Measurements from ENCODE around the gene VWCE. TPM values are rescaled to one million over a fixed set of nuclear protein-coding genes. Genes with fewer than 3 reads are reported as not detected.

VWCE gene
- total RNA-seq, 1 donor from 2014 or later = 5.1 TPM

- Mint-ChIP-seq H3K27ac (no peak overlapping the region), H3K4me1 (peaks cover 11% of the 10 kb centered on the region), H3K9me3 (no peaks in the 10 kb centered on the region), H3K36me3 (peaks cover 20% of the 10 kb centered on the region), H3K4me3 (no peak overlapping the region), H3K27me3 (ENCODE audit: insufficient read depth, low read depth) (peaks cover 26% of the 10 kb centered on the region)
- peaks cover 28% of the 10 kb centered on the region for H3F3A ChIP-seq (ENCODE audit: low read depth)
- TF ChIP-seq CTCF (IDR thresholded peaks at IDR 0.05) (no peak), EZH2phosphoT487 (IDR thresholded peaks at IDR 0.05) (no peak), EZH2 (IDR thresholded peaks at IDR 0.05) (no peak)
- no peaks in the 10 kb centered on the region for H3K9me3 ChIP-seq (ENCODE audit: low read depth)
- H3K4me2 ChIP-seq = peak overlapping the region; percentile 87
- no peak overlapping the region for H3K27ac ChIP-seq
- peaks cover 4% of the 10 kb centered on the region for H4K20me1 ChIP-seq (ENCODE audit: low read depth)
- peaks cover 6% of the 10 kb centered on the region for H3K79me2 ChIP-seq (ENCODE audit: low read depth)
- H3K4me3 ChIP-seq = peak overlapping the region; percentile 55
- H3K36me3 ChIP-seq = no peaks in the 10 kb centered on the region
- peaks cover 13% of the 10 kb centered on the region for H3K4me1 ChIP-seq
- H3K27me3 ChIP-seq = peaks cover 14% of the 10 kb centered on the region
- H3K9ac ChIP-seq = no peak overlapping the region
- H2AFZ ChIP-seq (replicated peaks) = peak overlapping the region; percentile 96
- DNase-seq (ENCODE audit: low spot score) = no peak
Measured at GRCh38 chr11:61295596-61295926, 445 bp upstream of the VWCE start.

GRCh38 chr11:61293867-61294716 lies 1.0 kb downstream of the VWCE start:
- Mint-ChIP-seq H3K27ac (no peak overlapping the region), H3K27me3 (ENCODE audit: insufficient read depth, low read depth) (peaks cover 26% of the 10 kb centered on the region), H3K4me3 (peak overlapping the region; percentile 86), H3K36me3 (peaks cover 10% of the 10 kb centered on the region), H3K9me3 (no peaks in the 10 kb centered on the region), H3K4me1 (peaks cover 11% of the 10 kb centered on the region)
- peaks cover 14% of the 10 kb centered on the region for H3K27me3 ChIP-seq
- peaks cover 28% of the 10 kb centered on the region for H3F3A ChIP-seq (ENCODE audit: low read depth)
- DNase-seq (ENCODE audit: low spot score) = peak; percentile 57
- H2AFZ ChIP-seq (replicated peaks) = peak overlapping the region; percentile 96
- H3K4me1 ChIP-seq = peaks cover 13% of the 10 kb centered on the region
- H3K9me3 ChIP-seq (ENCODE audit: low read depth) = no peaks in the 10 kb centered on the region
- peak overlapping the region; percentile 55 for H3K4me3 ChIP-seq
- peaks cover 4% of the 10 kb centered on the region for H4K20me1 ChIP-seq (ENCODE audit: low read depth)
- no peak overlapping the region for H3K27ac ChIP-seq
- H3K36me3 ChIP-seq = no peaks in the 10 kb centered on the region
- H3K9ac ChIP-seq = no peak overlapping the region
- H3K4me2 ChIP-seq = peak overlapping the region; percentile 87
- no peak for TF ChIP-seq CTCF (IDR thresholded peaks at IDR 0.05)
- no peak for TF ChIP-seq EZH2 (IDR thresholded peaks at IDR 0.05)
- no peak for TF ChIP-seq EZH2phosphoT487 (IDR thresholded peaks at IDR 0.05)
- H3K79me2 ChIP-seq (ENCODE audit: low read depth) = peaks cover 6% of the 10 kb centered on the region

- Mint-ChIP-seq H3K27ac (peak overlapping the region; percentile 11), H3K4me3 (peak overlapping the region; percentile 68), H3K36me3 (peaks cover 4% of the 10 kb centered on the region), H3K27me3 (ENCODE audit: insufficient read depth, low read depth) (peaks cover 26% of the 10 kb centered on the region), H3K4me1 (peaks cover 14% of the 10 kb centered on the region), H3K9me3 (no peaks in the 10 kb centered on the region)
- H2AFZ ChIP-seq (replicated peaks) = no peak overlapping the region
- H3F3A ChIP-seq (ENCODE audit: low read depth) = peaks cover 21% of the 10 kb centered on the region
- H3K9ac ChIP-seq = no peak overlapping the region
- no peak overlapping the region for H3K27ac ChIP-seq
- DNase-seq (ENCODE audit: low spot score) = no peak
- no peaks in the 10 kb centered on the region for H3K36me3 ChIP-seq
- H3K79me2 ChIP-seq (ENCODE audit: low read depth) = peaks cover 6% of the 10 kb centered on the region
- peaks cover 13% of the 10 kb centered on the region for H3K4me1 ChIP-seq
- H3K9me3 ChIP-seq (ENCODE audit: low read depth) = no peaks in the 10 kb centered on the region
- no peak overlapping the region for H3K4me2 ChIP-seq
- H3K4me3 ChIP-seq = no peak overlapping the region
- H3K27me3 ChIP-seq = peaks cover 14% of the 10 kb centered on the region
- H4K20me1 ChIP-seq (ENCODE audit: low read depth) = no peaks in the 10 kb centered on the region
- no peak for TF ChIP-seq EZH2 (IDR thresholded peaks at IDR 0.05)
- no peak for TF ChIP-seq EZH2phosphoT487 (IDR thresholded peaks at IDR 0.05)
- no peak for TF ChIP-seq CTCF (IDR thresholded peaks at IDR 0.05)
Measured at GRCh38 chr11:61292356-61292755, 2.8 kb downstream of the VWCE start.
